Measurements from ENCODE around the gene KCNC4.

Gene KCNC4

DNA sequence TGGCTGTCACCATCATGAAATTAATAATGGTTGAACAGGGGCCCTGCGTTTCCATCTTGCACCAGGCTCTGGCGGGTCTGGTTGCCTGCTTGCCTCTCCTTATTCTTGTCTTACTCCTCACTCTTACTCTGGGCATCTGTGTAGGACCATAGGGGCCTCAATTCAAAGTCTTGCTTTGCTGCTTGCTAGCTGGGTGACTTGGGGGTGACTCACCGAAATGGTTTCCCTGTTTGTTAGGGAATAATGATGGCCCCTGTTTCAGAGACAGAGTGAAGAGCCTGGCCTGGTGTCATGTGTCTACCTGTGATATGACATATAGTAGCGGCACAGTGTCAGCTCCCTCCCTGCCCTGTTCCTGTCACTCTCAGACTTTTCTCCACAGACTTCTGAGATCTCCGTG, 24.6 kb downstream of the KCNC4 start:
- DNase-seq: no peak

DNA sequence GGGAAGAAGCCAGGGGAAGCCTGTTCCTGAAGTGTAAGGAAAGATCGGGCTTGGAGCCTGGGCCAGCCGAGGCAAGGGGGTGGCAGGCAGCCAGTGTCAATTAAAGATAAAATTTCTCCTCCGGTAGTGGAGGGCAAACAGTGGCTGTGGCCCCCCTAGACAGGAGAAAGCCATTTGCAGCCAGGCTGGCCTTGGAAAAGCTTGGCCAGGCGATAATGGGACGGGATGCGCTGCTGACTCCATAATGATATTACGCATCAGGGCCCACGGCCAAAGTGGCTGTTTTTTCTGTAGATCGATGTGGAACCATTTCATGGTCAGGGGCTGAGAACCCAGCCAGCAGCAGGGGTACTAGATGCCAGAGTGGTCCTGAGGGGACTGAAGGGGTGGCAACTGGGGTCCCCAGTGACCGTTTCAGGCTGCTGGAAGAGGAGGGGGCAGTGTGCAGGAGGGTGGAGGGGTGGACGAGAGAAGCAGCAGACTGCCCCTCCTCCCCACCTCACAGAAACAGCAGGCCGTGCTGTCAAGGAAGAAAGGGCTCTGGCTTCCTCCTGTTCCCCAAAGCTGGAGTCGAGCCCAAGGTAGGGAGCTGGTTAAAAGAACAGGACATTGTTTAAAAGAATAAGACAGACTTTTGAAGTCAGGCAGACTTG, 25.2 kb downstream of the KCNC4 start:
- peak; percentile 55 for DNase-seq

DNA sequence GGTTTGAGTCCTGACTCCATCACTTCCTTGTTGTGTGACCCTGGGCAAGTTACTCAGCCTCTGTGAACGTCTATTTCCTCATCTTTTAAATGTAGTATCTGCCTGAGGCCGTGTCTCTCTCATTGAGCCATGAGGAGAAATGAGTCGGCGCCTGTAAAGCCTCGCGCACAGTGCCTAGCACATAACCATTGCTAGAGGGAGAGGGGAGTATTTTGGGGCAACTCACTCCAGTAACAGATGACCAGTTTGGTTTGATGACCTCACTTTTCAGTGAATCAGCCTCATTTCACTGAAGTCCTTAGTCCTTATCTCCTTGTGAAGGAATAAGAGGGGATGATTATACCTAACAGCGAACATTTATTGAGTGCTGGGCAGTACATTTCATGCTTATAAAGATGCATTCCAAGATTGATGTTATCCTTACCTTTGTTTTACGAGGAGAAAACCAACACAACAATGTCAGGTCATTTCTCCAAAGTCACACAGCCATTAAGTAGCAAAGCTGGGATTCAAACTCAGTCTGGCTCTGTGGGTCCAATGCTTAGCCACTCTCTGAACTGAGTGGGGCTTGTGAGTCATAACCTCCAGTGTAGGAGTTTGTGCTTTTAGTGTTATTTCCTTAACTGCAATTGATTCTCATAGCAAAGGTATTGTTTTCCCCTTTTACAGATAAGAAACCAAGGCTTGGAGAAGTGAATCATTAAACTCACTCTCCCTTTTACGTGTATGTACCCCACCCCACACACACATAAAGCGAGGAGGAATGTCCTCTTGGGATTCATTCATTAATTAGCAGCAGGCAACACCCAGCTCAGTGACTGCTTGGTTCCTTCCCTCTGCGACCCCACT, 25.9 kb downstream of the KCNC4 start:
- DNase-seq: no peak

DNA sequence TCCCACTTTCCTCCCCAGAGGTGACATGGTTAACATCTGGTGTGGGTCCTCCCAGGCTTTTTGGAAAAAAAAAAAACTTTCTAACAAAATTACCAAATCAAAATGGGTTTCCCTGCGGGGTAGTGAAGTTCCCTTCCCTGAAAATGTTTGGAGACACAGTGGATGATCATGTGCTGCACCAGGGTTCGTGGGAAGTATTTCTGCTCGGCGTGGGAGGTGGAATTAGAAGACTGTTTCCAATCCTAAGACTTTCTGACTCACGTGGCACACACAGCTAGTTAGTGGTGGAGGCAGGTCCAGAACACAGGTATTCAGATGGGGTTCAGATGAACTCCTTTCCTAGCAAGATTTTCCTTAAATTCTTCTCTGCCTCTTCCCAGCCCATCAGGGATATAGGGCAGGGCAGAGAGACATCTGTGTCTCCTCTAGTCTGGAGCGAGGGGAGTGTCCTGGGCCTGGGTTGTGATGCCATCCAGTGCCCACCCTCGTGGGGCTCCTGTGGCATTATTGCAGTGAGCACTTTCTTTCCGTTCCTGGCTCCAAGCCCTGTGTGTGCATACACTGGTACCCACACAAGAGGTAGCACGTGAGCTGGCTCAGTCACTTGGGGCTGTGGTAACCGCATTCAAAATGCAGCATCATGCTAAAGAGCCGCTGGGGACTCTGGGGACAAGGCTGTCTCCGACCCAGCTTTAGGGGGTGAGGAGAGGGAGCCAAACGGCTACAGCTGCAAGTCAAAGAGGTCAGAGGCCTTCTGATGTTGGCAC, 27.5 kb downstream of the KCNC4 start:
- peak; percentile 81 for DNase-seq

- DNase-seq: no peak
Observed at GRCh38 chr1:110239441-110240430, 29.6 kb downstream of the KCNC4 start.

GRCh38 chr1:110240476-110241210, 30.5 kb downstream of the KCNC4 start:
- DNase-seq: peak; percentile 75

- DNase-seq: no peak
Observed at GRCh38 chr1:110241516-110241915, 31.4 kb downstream of the KCNC4 start.

DNA sequence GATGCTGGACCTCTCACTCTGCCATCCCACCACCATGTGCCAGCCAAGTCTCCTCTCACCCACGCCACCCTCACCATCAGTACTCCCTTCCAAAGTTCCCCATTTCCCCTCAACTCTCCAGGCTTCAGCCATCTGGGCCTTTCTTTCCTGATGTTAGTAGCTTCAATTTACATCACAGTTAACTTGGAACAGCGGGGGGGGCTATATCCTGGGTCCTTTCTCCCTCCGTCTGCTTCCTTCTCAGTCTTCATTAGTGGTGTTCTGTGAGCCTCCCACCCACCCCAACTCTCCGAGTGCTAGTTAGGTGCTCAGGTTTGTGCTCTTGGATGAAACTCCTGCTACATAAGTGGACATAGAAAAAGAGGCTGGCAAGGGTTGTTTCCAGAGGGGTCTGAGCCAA, 31.9 kb downstream of the KCNC4 start:
- no peak for DNase-seq

- DNase-seq: peak; percentile 84
Observed at GRCh38 chr1:110242731-110243130, 32.6 kb downstream of the KCNC4 start.

DNA sequence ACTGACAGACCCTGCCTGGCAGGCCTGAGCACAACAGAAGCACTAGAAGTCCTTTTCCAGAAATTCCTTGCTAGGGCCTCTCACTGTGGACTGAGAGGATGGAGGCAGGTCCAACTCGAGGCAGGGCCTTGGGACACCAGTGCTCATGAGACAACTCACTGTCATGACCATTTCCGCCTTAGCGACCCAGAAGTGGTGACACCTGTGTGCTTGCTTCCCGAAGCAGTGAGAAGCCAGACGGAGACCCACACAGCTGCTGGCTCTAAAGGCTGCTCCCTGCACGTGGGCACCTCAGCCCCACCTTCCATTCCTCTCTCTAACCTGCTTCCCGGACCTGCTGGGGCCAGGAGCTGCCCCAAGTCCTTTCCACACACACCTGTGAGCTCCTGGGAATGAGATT, 33.0 kb downstream of the KCNC4 start:
- peak; percentile 67 for DNase-seq

DNA sequence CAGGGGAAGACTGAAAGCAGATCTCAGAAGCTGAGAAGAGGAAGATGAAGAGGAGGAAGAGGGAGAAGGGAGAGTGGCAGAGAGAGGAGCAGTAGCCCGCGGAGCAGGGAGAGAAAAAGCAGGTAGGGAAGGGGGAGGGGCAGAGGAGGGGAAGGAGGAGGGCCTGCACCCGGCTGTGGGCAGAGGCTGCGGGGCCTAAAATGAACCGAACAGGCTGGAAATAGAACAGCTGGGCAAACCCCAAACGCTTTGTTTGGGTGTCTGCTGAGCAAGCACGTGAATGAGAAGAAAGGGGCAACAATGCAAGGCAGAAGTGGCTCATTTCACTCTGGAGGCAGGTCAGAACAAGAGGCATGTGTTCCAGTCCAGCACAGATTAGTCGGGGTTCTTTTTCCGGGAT, 33.5 kb downstream of the KCNC4 start:
- peak; percentile 49 for DNase-seq

GRCh38 chr1:110245876-110246620, 35.9 kb downstream of the KCNC4 start:
- no peak for DNase-seq

DNA sequence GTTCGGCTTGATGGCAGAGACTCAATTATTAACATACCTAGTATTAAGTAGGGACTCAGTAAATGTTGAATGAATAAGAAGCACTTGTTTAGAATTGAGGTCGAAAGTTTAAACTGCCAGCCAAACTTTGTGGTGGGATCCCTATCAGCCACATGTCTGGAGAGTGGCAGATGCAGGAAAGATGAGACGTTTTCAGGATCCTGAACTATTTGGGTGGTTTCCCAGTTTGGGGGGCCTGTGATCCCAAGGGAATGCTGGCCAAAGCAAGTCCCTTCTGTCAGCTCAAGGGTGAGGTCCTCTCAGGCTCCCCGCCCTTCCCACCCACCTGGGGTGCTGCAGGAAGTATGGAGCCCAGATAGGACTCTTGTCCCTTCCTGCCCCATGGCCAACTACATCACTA, 38.6 kb downstream of the KCNC4 start:
- no peak for DNase-seq

DNA sequence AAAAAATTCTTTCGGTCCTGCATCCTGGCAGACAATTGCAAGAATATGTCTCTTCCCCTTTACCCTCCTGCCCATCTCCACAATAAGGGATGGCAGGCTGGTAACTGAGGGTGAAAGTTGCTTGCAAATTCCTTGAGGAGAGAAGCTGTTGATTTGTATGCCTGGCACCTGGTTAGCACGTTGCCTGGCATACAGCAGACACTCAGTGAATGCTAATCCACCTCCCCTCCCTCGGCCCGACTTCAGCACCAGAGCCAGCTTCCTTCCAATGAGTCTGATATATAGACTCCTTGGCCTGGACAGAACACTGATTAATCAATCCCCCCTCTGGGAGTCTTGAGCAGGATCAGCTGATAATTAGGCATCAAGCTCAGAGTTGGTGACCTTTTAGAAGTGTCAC, 39.1 kb downstream of the KCNC4 start:
- DNase-seq: no peak

- no peak for DNase-seq
Observed at GRCh38 chr1:110250008-110250407, 39.9 kb downstream of the KCNC4 start.

GRCh38 chr1:110250749-110251148, 40.6 kb downstream of the KCNC4 start:
- no peak for DNase-seq

- DNase-seq: no peak
Observed at GRCh38 chr1:110253213-110253612, 43.1 kb downstream of the KCNC4 start.

GRCh38 chr1:110254604-110255391, 44.7 kb downstream of the KCNC4 start:
- DNase-seq: no peak

DNA sequence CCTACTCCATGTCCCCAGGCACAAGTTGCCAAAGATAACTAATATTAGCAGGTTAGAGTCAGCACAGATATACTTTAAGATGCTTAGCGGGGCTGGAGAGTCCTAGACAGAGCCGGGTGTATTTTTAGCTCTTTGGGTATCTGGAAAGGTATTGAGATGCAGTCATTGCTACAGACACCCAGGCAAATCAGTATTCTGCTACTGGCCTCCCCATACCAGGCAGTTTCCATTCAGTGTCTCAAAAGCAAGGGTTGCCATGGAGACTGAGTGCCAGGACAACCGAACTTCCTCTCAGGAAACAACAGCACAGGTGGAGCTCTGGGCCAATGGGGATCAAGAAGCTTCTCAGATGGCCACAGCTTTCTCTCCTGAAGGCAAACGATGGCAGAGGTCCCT, 45.3 kb downstream of the KCNC4 start:
- DNase-seq: peak; percentile 84

DNA sequence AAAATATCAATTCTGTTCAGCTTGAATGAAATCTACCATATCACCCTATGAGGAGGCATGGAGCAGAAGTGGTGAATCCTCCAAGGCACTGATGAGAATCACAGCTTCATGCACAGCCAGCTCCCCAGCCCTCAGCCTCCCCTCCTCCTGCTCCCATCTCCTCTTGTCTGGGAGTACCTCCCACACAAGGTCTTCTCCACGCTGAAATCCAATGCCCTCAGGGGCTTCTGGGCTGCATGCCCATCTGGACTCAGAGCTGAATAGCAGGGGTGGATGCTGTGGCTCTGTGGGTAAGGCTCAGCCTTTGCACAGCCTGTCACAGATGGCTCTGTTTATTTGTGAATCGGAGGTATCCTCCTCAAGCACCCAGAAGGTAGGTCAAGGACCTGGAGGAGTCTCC, 48.6 kb downstream of the KCNC4 start:
- peak; percentile 76 for DNase-seq

Measured in DMS79 (cell line).